Nephron progenitor cell (in vitro differentiated cells): ENCODE data around the gene WDFY3.

Experiments used
- DNase-seq: peaks from one replicate; pipeline ENCODE4 v3.0.0; 2021
- H3K27ac Mint-ChIP-seq: 2 replicates; pipeline ENCODE4 v1.8.0; 2021; ENCODE audit warnings: mild to moderate bottlenecking, moderate library complexity, mixed read lengths
- H3K27me3 Mint-ChIP-seq: 2 replicates; pipeline ENCODE4 v1.8.0; 2021; ENCODE audit warnings: mild to moderate bottlenecking, low read depth, mixed read lengths; ENCODE audit not compliant: poor library complexity
- H3K36me3 Mint-ChIP-seq: 2 replicates; pipeline ENCODE4 v1.8.0; 2021; ENCODE audit warnings: low read depth, mixed read lengths
- H3K4me1 Mint-ChIP-seq: 2 replicates; pipeline ENCODE4 v1.8.0; 2021; ENCODE audit warnings: mixed read lengths
- H3K4me3 Mint-ChIP-seq: 2 replicates; pipeline ENCODE4 v1.8.0; 2021; ENCODE audit warnings: mild to moderate bottlenecking, moderate library complexity, mixed read lengths
- H3K9me3 Mint-ChIP-seq: 2 replicates; pipeline ENCODE4 v1.8.0; 2021; ENCODE audit warnings: mild to moderate bottlenecking, moderate library complexity, mixed read lengths
- CTCF ChIP-seq: fragments of 200-600 bp; sonication (generic); IDR thresholded peaks from 2 replicates; pipeline ENCODE4 v1.5.0; 2021; ENCODE audit warnings: antibody characterized with exemption

The WDFY3 gene

GRCh38 chr4:84691800-84692199 lies 274.7 kb downstream of the WDFY3 start:
- H3K36me3 Mint-ChIP-seq: peaks cover 77% of the 10 kb centered on the region
- H3K4me1 Mint-ChIP-seq: no peaks in the 10 kb centered on the region
- H3K27me3 Mint-ChIP-seq: no peaks in the 10 kb centered on the region
- no peak overlapping the region for H3K4me3 Mint-ChIP-seq
- no peaks in the 10 kb centered on the region for H3K9me3 Mint-ChIP-seq
- no peak for TF ChIP-seq CTCF
- no peak overlapping the region for H3K27ac Mint-ChIP-seq
- DNase-seq: no peak

- peaks cover 82% of the 10 kb centered on the region for H3K36me3 Mint-ChIP-seq
Observed at GRCh38 chr4:84691170-84691691, 275.3 kb downstream of the WDFY3 start.

GRCh38 chr4:84690481-84690880 lies 276.0 kb downstream of the WDFY3 start:
- TF ChIP-seq CTCF: no peak
- H3K27me3 Mint-ChIP-seq: no peaks in the 10 kb centered on the region
- H3K36me3 Mint-ChIP-seq: peaks cover 80% of the 10 kb centered on the region
- H3K4me1 Mint-ChIP-seq: no peaks in the 10 kb centered on the region
- peak overlapping the region; percentile 74 for H3K27ac Mint-ChIP-seq
- no peak for DNase-seq
- H3K9me3 Mint-ChIP-seq: no peaks in the 10 kb centered on the region
- no peak overlapping the region for H3K4me3 Mint-ChIP-seq

More at GRCh38 chr4:84691170-84691691, 275.3 kb downstream of the WDFY3 start:
- Mint-ChIP-seq H3K27ac (no peak overlapping the region), H3K4me3 (no peak overlapping the region), H3K9me3 (no peaks in the 10 kb centered on the region), H3K4me1 (no peaks in the 10 kb centered on the region), H3K27me3 (no peaks in the 10 kb centered on the region)
- no peak for DNase-seq
- TF ChIP-seq CTCF: no peak

- Mint-ChIP-seq H3K36me3 (peaks cover 82% of the 10 kb centered on the region), H3K4me1 (no peaks in the 10 kb centered on the region), H3K9me3 (no peaks in the 10 kb centered on the region), H3K4me3 (no peak overlapping the region), H3K27me3 (no peaks in the 10 kb centered on the region), H3K27ac (no peak overlapping the region)
- DNase-seq: no peak
- no peak for TF ChIP-seq CTCF
Observed at GRCh38 chr4:84689197-84689596, 277.3 kb downstream of the WDFY3 start.

- H3K36me3 Mint-ChIP-seq: peaks cover 82% of the 10 kb centered on the region
- no peak overlapping the region for H3K27ac Mint-ChIP-seq
- H3K4me3 Mint-ChIP-seq: no peak overlapping the region
Observed at GRCh38 chr4:84688605-84689004, 277.9 kb downstream of the WDFY3 start.

More at GRCh38 chr4:84688605-84689004, 277.9 kb downstream of the WDFY3 start:
- H3K9me3 Mint-ChIP-seq: no peaks in the 10 kb centered on the region
- no peak for TF ChIP-seq CTCF
- H3K4me1 Mint-ChIP-seq: no peaks in the 10 kb centered on the region
- DNase-seq: no peak
- no peaks in the 10 kb centered on the region for H3K27me3 Mint-ChIP-seq
